GM21619 (cell line): Measurements from ENCODE around the gene MDFIC.

ENCODE experiments used
- ATAC-seq: cut with Tn5 transposase; IDR thresholded peaks from one replicate; pipeline ENCODE4 v1.9.1; 2021; ENCODE audit not compliant: unreplicated experiment

Gene MDFIC

GRCh38 chr7:114949231-114949630, 27.3 kb downstream of the MDFIC start:
- no peak for ATAC-seq

- ATAC-seq = no peak
Observed at GRCh38 chr7:114952296-114952695, 30.4 kb downstream of the MDFIC start.

GRCh38 chr7:114953724-114954123, 31.8 kb downstream of the MDFIC start:
- ATAC-seq = no peak

- peak; percentile 48 for ATAC-seq
Observed at GRCh38 chr7:114956702-114957101, 34.8 kb downstream of the MDFIC start.

GRCh38 chr7:114957444-114957843, 35.5 kb downstream of the MDFIC start:
- ATAC-seq = no peak

GRCh38 chr7:114959931-114960330, 38.0 kb downstream of the MDFIC start:
- ATAC-seq = peak; percentile 79

- no peak for ATAC-seq
Observed at GRCh38 chr7:114962441-114962840, 40.5 kb downstream of the MDFIC start.

- no peak for ATAC-seq
Observed at GRCh38 chr7:114966156-114966555, 44.3 kb downstream of the MDFIC start.

- no peak for ATAC-seq
Observed at GRCh38 chr7:114969096-114969495, 47.2 kb downstream of the MDFIC start.

GRCh38 chr7:114970308-114970707, 48.4 kb downstream of the MDFIC start:
- ATAC-seq = no peak

GRCh38 chr7:114970732-114971131, 48.8 kb downstream of the MDFIC start:
- no peak for ATAC-seq

- no peak for ATAC-seq
Observed at GRCh38 chr7:114972567-114972966, 50.7 kb downstream of the MDFIC start.

- ATAC-seq = no peak
Observed at GRCh38 chr7:114973147-114973546, 51.3 kb downstream of the MDFIC start.

GRCh38 chr7:114975401-114975800, 53.5 kb downstream of the MDFIC start:
- no peak for ATAC-seq

GRCh38 chr7:114976666-114977065, 54.8 kb downstream of the MDFIC start:
- ATAC-seq = no peak

- ATAC-seq = no peak
Observed at GRCh38 chr7:114977277-114977676, 55.4 kb downstream of the MDFIC start.

GRCh38 chr7:114979388-114979787, 57.5 kb downstream of the MDFIC start:
- ATAC-seq = no peak

GRCh38 chr7:114979803-114980507, 58.1 kb downstream of the MDFIC start:
- no peak for ATAC-seq

GRCh38 chr7:114981323-114981722, 59.4 kb downstream of the MDFIC start:
- ATAC-seq = no peak

- ATAC-seq = no peak
Observed at GRCh38 chr7:114985116-114985715, 63.3 kb downstream of the MDFIC start.

- ATAC-seq = no peak
Observed at GRCh38 chr7:114986190-114987180, 64.6 kb downstream of the MDFIC start.

- no peak for ATAC-seq
Observed at GRCh38 chr7:114988026-114988425, 66.1 kb downstream of the MDFIC start.
